SK-N-MC (cell line): Measurements from ENCODE around the gene RPL15.

Source experiments
- EZH2 ChIP-seq: fragments of 200-600 bp; sonication (generic); IDR thresholded peaks from one replicate; pipeline ENCODE4 v1.6.1; 2017; ENCODE audit warnings: antibody characterized with exemption
- POLR2AphosphoS5 ChIP-seq: IDR thresholded peaks from 2 replicates; pipeline ENCODE4 v1.6.1; 2012; ENCODE audit warnings: mild to moderate bottlenecking, low read depth, low read length, borderline replicate concordance

DNA sequence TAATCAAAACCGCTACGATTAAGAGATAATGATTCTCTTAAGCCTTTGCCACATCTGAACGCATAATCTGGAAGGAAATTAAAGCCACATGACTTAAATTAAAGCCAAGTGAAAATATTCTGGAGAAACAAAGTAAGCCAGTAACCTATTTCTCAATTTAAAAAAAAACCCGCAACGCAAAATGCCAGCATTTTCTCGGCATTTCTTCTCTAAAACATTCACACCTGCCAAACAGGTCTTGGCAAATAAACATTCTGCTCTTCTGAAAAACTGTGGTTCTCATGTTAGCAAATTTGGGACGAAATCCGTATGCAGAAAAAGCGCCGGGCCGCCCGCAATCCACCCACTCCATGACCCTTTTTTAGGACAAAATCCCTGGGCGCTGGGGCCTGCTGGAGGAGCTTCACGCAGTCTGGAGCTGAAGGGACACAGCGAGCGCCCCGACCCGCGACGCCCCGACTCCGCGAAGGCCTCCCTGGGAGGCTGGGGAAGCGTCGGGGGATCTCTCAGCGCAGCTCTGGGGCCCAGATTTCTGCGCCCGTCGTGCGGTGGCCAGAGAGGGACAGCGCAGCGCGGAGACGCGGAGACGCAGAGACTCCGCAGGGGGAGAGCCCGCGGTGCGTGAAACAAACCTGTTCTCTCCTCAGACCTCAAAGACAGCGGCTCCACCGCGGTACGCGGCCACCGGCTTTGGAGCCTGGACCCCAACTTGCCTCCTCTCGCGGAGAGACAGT is 613 bp upstream of the RPL15 start:
- TF ChIP-seq EZH2 = no peak
- no peak for TF ChIP-seq POLR2AphosphoS5
